Fibroblast of skin of scalp (primary cell): ENCODE data around the gene BAIAP2L1.
A peak's percentile ranks its signal among the peaks of the same experiment; 100 is the strongest.
"Not testable (repeated sequence)": the region's sequence is repeated elsewhere in the genome, so short reads cannot be mapped to it uniquely, and the experiment has no call there.

ENCODE experiments used
- DNase-seq: peaks from one replicate; pipeline ENCODE4 v3.0.0-alpha.2; 2013

Gene BAIAP2L1

DNA sequence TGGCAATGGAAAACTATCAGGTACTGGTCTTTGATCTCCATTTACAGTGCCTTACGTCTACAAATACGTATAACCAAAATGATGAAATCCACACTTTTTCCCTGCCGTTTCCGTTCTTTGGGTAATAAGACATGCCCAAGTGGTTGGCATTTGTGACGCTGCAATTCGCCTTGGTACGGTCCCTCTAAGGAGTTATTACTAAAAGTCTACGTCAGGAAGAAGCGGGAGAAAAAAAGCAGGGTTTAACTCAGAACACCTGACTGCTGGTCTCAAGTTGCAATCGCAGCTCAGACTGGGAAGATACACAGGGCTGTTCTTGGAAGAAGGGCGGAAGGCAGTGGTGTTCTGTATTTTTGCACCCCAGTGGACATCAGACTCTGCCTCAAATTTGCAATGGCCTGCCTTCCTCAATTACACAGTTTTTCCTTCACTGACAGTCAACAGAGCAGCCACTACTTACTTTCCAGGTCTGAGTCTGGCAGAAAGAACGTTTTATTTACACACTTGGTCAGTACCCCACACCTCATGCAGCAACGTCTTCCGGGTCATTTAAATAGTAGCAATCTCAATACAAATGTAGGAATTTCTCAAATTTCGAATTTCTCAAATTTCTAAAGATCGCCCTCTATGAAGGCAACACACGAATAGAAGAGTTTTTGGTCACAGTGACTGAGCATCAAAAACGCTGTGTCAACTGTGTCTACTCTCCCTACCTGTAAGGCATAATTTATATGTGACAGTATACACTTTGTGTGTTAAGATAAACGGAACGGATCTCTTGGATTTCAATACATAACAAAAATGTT is 2.1 kb downstream of the BAIAP2L1 start:
- no peak for DNase-seq

DNA sequence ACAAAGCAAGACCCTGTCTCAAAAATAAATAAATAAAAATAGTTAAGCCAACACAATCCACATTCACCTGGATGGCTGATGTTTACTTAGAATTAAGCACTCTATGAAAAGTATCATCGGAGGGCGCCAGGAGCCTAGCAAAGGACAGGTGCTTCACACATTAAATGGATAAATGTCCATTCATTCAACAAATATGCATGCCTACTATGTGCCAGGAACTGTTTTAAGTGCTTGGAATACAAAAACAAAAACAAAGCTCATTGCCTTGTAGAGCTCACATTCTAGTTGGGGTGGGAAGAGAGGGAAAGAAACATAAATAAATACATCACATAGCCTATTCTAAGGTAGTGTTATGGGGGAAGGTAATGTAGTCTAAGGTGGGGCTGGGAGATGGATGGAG is 4.1 kb downstream of the BAIAP2L1 start:
- no peak for DNase-seq

DNA sequence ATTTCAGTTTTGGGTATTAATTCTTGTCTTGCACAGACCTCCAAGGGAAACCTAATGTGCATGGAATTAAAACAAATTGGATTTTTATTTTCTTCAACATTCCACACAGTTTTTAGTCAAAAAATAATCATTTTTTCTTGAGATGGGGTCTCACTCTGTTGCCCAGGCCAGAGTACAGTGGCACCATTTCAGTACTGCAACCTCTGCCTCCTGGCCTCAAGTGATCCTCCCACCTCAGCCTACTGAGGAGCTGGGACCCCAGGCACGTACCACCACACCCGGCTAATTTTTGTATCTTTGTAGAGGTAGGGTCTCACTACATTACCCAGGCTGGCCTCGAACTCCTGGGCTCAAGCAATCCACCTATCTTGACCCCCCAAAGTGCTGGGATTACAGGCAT is 4.9 kb downstream of the BAIAP2L1 start:
- DNase-seq = no peak

DNA sequence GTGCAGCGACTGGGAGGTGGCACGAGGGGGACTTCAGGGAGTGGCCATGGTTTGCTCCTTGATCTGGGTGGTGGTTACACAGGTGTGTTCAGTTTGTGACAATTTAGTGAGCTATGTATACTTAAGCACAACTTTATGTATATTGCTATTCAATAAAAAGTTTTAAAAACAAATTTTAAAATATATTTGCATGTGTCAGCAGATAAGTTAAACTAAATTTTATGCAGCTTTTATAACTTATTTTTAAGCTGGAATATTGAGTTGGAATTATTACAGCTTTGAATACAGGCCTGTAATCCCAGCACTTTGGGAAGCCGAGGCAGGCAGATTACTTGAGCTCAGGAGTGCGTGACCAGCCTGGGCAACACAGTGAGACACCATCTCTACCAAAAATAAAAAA is 5.4 kb downstream of the BAIAP2L1 start:
- DNase-seq = no peak

DNA sequence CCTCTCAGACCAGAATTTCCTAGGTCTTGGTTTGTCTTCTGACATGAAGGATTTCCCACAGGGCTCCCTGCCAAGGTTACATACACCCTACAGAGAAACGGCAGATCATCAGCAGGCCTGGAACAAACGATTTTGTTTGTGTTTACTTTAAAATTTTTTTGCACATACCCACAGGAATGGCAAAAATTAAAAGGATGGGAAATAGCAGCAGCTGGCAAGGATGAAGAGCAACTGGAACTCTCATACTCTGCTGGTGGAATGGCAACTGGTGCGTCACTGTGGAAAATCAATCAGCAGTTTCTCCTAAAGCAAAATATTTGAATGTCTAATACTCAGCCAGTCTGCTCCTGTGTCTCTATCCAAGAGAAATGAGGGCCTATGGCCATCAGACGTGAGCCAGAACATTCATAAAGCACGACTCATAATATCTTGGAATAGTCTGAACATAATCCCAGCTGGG is 6.5 kb downstream of the BAIAP2L1 start:
- peak; percentile 93 for DNase-seq

DNA sequence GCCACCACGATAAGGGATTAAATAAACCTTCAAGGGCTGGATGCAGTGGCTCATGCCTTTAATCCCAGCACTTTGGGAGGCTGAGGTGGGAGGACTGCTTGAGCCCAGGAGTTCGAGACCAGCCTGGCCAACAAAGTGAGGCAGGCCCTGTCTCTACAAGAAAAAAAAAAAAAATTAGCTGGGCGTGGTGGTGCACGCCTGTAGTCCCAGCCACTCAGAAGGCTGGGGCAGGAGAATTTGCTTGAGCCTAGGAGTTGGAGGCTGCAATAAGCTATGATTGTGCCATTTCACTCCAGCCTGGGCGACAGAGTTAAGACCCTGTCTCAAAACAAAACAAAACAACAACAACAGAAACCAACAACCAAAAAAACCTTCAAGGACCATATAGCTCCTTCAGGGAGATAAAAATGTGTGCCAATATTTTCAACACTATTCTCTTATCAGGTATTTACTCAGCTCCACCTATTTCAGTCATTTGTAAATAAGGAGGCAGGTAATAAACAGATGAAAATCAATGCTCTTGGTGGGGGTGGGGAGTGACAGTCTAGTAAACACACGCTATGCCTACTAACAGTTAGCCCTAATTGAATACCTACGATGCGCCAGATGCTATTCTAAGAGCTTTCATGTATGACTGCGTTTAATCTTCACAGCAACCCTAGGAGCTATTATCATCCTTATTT is 13.2 kb downstream of the BAIAP2L1 start:
- no peak for DNase-seq

DNA sequence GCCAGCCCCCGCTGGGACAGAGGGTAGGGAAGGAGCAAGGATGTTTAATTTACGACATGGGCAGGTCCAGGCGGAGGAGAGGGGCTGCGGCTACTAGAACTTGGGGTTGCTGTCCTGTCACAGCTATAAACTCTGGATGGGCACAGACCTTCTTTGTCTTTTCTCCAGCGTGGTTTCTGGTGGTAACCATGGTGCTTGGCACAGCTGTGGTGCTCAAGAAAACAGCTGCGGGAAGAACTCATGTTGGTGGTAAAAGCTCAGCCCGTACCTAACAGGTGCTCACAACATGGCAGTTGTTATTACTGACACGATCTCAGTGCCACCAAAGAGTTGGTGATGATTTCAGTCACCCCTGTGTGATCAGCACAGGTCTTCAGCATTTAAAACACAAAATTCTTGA is 13.8 kb downstream of the BAIAP2L1 start:
- DNase-seq = no peak

DNA sequence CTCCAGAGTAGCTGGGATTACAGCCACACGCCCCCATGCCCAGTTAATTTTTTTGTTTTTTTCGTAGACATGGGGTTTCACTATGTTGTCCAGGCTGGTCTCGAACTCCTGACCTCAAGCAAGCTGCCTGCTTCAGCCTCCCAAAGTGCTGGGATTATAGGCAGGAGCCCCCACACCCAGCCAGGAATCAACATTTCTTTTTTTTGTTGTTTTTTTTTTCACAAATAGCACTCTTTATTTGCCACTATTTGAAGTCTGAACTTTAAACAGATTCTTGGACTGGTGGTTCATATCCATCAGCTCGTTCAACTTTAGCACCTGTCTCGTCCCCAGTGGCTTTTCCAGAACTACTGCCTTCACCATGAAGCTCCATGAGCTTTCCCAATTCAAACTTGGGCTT is 15.4 kb downstream of the BAIAP2L1 start:
- not testable (repeated sequence) for DNase-seq

DNA sequence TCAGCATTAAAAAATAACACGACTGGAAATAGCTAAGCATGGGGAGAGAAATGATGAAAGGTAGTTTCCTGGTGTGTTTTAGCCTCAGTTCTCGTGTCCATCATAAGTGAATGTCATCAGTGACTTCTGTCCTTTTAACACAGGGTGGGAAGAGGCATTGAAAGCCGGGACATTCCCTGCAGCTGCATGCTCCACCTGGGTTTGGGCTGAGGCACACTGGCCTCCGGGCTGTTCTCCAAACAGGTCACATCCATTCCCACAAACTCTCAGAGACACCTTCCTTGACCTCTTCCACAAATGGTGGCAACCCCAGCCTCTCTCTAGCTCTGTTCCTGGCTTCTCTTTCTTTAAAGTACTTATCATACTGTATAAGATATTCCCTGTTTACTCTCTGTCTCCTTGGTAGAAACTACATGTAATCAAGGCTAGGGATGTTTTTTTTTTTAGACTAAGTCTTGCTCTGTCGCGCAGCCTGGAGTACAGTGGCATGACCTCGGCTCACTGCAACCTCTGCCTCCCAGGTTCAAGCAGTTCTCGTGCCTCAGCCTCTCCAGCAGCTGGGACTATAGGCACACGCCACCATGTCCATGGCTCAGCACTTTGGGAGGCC is 22.6 kb downstream of the BAIAP2L1 start:
- no peak for DNase-seq

DNA sequence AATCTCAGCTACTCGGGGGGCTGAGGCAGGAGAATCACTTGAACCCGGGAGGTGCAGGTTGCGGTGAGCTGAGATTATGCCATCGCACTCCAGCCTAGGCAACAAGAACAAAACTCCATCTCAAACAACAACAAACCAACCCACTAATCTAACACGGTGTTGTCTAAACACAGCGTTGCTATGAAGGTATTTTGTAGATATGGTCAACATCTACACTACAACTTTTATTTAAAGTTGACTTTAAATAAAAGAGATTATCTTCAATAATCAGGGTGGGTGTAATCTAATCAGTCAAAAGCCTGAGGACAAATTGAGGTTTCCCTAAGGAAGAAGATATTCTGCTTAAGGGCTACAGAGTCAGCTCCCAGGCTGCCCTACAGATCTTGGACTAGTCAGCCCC is 24.2 kb downstream of the BAIAP2L1 start:
- DNase-seq = no peak

DNA sequence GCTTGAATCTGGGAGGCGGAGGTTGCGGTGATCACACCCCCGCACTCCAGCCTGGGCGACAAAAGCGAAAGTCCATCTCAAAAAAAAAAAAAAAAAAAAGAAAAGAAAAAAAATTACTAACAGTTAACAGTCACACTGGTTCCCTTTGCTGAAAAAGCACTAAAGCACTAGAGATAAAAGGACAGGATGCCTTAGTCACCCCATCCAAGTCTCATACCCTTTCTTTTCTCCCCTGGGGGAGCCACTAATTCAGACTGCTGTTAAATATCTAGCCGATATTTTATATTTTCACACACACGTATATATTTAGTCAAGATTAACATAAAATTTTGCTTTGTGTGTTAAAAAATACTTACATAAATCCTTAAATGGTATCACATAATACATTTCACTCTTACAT is 25.2 kb downstream of the BAIAP2L1 start:
- DNase-seq = no peak

DNA sequence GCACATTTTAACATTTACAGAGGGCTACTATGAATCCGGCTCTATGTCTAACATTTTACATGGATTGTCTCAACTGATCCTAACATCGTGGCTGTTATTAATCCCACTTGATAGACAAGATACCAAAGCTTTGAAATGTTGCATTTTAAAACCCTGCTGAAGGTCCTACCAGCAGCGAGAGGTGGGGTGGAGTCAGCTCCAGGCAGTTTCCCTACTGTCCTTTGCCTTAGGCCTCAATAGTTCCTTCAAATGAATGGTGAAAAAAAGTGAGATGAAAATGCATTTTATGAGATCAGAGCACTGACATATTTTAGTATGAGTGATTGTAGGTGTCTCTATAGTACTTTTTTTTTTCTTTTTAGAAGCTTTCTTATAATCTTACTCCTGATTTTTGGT is 26.6 kb downstream of the BAIAP2L1 start:
- no peak for DNase-seq

DNA sequence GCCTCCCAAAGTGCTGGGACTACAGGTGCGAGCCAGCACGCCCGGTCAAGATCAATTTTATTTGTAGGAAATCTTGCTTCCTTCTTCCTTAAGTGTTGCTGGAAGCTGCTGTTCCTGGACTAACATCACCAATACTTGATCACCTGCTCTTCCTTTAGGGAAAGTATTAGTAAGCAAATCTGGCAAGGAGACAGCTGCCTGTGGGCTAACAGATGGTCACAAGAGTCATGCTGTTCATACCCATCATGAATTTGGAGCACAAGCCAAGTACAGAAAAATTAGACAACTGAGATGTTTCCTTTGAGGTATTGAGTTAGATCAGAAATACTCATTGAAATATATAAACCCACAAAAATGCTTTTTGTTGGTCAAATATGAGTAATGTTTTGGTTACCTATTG is 27.9 kb downstream of the BAIAP2L1 start:
- peak; percentile 48 for DNase-seq

DNA sequence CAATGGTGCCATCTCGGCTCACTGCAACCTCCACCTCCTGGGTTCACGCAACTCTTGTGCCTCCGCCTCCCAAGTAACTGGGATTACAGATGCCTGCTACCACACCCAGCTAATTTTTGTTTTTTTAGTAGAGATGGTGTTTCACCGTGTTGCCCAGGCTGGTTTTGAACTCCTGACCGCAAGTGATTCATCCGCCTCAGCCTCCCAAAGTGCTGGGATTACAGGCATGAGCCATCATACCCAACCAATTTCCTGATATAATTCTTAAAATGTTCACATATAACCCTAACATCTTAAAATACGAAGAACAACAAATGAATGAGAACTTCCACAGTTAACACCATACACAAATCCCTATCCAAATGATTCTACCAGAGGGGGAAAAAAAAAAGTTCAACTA is 31.2 kb downstream of the BAIAP2L1 start:
- no peak for DNase-seq

DNA sequence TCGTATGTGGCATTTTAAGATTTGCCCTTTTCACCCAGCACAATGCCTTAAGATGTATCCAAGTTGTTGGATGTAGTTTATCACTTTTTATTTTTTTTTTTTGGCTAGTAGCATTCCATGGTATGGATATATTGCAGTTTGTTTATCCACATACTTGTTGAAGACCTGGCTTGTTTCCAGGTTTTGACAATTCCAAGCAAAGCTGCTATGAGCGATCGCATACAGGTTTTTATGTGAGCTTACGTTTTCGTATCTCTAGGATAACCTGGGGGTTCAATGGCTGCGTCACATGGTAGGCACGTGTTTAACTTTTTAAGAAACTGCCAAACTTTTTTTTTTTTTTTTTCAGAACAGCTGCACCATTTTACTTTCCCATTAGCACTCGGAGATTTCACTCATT is 32.2 kb downstream of the BAIAP2L1 start:
- peak; percentile 27 for DNase-seq

DNA sequence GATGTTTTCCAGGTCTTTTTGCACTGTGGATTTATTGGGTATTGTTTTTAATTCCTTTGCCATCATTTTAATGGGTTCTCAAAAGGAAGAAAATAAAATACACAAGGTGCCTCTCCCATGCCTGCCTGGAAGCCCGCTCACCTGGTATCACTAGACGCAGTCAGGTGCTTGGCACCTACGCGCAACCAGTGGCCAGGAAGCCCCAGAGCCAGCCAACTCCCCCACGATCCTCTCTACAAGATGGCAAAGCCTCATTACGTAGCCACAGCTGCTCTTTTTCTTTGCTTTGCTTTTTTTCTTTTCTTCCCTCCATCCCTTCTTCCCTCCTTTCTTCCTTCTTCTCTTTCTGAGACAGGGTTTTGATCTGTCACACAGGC is 34.3 kb downstream of the BAIAP2L1 start:
- no peak for DNase-seq

DNA sequence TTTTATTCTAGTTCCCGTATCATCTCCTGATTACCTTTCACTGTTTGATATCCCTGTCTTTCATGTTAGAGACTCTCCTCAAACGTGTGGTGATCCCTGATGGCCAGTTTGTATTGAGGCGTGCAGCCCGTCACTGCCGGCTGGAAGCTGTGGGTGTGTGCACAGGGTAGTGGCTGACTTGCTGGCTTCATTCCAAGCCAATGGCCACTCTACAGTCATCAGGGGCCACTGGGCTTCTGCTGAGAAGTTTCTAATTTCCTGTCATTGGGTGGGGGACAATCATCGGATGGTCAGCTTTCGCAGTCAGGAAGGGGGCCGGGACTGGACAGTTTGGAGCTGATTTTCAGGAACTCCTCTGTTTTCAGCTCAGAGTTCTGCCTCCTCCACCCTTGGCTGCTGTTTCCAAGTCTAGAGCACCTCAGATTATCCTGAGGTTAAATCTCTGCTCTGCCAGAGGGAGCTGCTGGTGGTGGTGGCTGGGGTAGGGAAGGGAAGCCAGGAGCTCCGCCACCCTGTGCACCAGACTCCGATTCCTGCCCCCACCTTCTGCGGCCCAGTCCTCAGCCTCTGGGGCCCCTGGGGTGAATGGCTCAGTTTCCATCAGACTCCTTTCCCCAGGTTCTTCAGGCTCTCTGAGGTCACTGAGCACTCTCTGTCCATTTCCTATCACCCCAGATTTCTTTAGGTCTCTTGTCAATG is 34.9 kb downstream of the BAIAP2L1 start:
- DNase-seq = no peak

DNA sequence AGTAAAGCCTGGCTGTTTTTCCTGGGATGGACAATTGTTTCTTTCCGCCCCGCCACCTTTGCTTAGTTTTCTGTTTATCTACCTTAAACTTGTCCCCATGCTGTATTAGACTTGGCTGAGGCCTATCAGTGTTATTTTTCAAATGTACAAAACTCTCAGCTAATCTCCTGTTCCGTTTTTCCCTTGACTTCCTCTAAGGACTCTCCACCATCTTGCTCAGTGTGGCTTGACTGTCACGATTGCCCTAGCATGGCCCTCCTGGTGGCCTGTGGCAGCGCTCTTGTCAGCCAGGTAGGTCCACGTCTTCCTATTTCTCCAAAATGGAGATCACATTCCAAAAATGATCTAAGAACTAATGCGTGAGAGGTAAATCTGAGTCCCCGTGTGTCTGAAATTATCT is 36.7 kb downstream of the BAIAP2L1 start:
- DNase-seq = no peak

DNA sequence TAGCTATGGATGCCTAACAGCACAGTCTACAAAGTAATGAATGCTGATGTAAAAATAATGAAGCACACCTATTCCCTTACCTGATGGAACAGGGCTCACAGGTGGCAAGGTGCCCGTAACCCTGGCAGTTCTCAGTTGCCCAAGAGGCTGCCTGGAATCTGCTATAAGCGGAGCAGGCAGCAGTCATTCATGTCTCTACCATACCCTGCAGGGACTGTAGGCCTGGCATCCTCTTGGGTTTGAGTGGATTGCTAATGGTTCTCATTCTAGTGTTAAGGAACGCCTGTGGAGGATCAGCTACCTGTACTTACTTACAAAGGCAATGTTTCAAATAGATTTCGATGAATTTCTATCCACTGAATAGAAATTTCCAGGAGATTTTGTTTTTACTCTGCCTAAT is 38.4 kb downstream of the BAIAP2L1 start:
- no peak for DNase-seq

DNA sequence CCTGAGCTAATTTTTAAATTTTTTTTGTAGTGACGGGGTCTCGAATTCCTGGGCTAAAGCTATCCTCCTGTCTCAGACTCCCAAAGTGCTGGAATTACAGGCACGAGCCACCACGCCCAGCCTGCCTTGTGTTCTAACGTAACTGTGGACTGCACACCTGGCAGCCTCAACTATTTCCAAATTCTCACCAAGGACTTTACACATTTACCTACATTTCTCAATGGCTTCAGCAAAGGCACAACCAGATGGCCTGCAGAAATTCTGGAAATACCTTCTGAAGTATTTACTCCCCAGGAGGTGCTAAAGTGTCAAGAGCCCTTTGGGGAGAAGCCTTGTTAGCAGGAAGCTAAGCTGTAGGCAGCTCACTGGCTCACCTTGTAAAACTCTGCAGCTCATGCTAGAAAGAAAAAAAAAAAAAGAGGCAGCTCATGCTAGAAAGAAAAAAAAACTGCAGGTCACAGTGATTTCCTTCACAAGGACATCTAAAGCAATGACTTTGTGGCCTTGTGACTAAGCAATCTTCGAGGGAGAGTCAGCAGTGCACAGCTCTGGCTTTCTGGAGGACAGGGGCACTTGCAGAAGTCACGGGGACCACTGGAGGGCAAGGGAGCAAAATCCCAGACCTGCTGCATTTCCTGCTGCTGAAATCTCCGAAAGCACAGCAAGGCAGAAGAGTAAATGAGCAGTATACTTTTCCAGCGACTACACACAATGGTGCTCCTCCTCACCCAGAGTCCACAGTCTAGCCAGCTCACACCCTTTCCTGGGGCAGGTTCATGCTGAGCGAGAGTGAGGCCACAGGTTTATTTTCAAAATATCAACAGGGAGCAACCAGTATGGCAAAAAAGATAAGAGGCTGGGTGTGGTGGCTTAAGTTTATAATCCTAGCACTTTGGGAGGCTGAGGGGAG is 40.4 kb downstream of the BAIAP2L1 start:
- DNase-seq = no peak

DNA sequence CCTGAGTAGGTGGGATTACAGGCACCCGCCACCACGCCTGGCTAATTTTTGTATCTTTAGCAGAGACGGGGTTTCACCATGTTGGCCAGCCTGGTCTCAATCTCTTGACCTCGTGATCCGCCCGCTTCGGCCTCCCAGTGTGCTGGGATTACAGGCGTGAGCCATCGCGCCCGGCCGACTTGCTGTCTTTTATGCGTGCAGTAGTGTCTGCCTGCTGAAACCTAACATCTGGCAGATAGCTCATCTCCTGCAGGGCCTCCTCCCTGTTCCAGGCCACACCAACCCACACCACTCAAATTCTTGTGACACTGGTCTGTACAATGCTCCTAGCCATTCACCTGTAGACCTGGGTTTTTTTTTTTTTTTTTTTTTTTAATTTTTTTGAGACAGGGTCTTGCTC is 41.5 kb downstream of the BAIAP2L1 start:
- DNase-seq = no peak

DNA sequence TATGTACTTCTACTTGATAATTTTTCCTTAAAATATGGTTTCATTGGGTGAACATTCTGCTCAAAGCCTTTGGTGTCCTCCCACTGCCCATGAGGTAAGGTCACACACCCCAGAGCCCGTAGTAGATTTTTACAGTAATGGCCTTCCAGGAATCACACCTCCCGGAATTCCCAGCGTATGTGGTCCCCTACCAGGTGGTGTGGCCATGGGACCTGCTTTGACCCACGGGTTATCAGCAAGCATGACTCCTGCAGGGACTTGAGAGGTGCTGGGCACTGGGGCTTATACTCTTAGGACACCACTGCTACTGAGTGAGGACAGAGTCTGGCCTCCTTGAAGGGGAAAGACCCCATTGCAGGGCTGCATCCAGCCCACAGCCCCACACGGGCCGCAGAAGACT is 42.2 kb downstream of the BAIAP2L1 start:
- DNase-seq = no peak
